HepG2 (cell line): ENCODE measurements around the gene U2AF2. TPM values are rescaled to one million over a fixed set of nuclear protein-coding genes. Genes with fewer than 3 reads are reported as not detected.

Experiments used
- FOXK2 ChIP-seq: fragments of 450-650 bp; IDR thresholded peaks from 2 replicates; pipeline ENCODE4 v1.6.1; 2016
- GPN1 ChIP-seq: sonication (generic); formaldehyde crosslinking; IDR thresholded peaks from 2 replicates; pipeline ENCODE4 v1.5.1; 2020; ENCODE audit warnings: missing genetic modification reagents, borderline replicate concordance
- HIVEP1 ChIP-seq: sonication (generic); formaldehyde crosslinking; IDR thresholded peaks from 2 replicates; pipeline ENCODE4 v1.4.0; 2020; ENCODE audit warnings: mild to moderate bottlenecking, missing genetic modification reagents
- HMGA1 ChIP-seq: sonication (generic); formaldehyde crosslinking; conservative IDR thresholded peaks from 2 replicates; pipeline ENCODE4 v1.4.0; 2020; ENCODE audit warnings: missing genetic modification reagents
- HNF4G ChIP-seq, 2 experiments: sonication (generic) in 1 of 2; formaldehyde crosslinking in 1 of 2; IDR thresholded peaks; 2 replicates each; pipeline versions ENCODE4 v1.4.0 to v1.6.1; 2011 to 2020; ENCODE audit warnings: borderline replicate concordance in 2 of 2, low read depth in 2 of 2, mild to moderate bottlenecking in 2 of 2, low read length in 1 of 2, missing genetic modification reagents in 1 of 2, moderate library complexity in 1 of 2
- NCOA5 ChIP-seq: sonication (generic); formaldehyde crosslinking; IDR thresholded peaks from 2 replicates; pipeline ENCODE4 v1.4.0; 2020; ENCODE audit warnings: missing genetic modification reagents
- RAD21 ChIP-seq: fragments of 450-650 bp; formaldehyde crosslinking; IDR thresholded peaks from 2 replicates; pipeline ENCODE4 v1.5.0; 2020; ENCODE audit warnings: mild to moderate bottlenecking
- RFX3 ChIP-seq: IDR thresholded peaks from 2 replicates; pipeline ENCODE4 v1.6.1; 2016; ENCODE audit warnings: missing biosample characterization, missing genetic modification reagents
- ZBTB7B ChIP-seq: sonication (generic); formaldehyde crosslinking; IDR thresholded peaks from 2 replicates; pipeline ENCODE4 v1.4.0; 2020; ENCODE audit warnings: missing genetic modification reagents
- ZKSCAN1 ChIP-seq: fragments of 150-350 bp; IDR thresholded peaks from 2 replicates; pipeline ENCODE4 v1.6.1; 2014; ENCODE audit warnings: low read length
- ZNF121 ChIP-seq: sonication (generic); formaldehyde crosslinking; IDR thresholded peaks from 2 replicates; pipeline ENCODE4 v1.5.0; 2020; ENCODE audit warnings: mild to moderate bottlenecking, missing genetic modification reagents
- ZNF460 ChIP-seq: sonication (generic); formaldehyde crosslinking; IDR thresholded peaks from 2 replicates; pipeline ENCODE4 v1.5.1; 2020; ENCODE audit warnings: missing genetic modification reagents, mild to moderate bottlenecking, borderline replicate concordance
- polyA plus RNA-seq, 8 experiments: library from polyadenylated mRNA; depleted of rRNA in 3 of 8; stranded (reverse) in 7 of 8; unstranded in 1 of 8; fragments of >200 nt; fragmentation: Illumina TruSeq in 4 of 8; extraction: Trizol in 4 of 8; gene quantifications; 2 replicates each; pipeline versions ENCODE4 v1.2.1 to v1.2.3, GENCODE V29; 2011 to 2016; ENCODE audit warnings: low read depth in 4 of 8, missing spikeins in 1 of 8, mixed read lengths in 1 of 8; ENCODE audit not compliant: insufficient read depth in 1 of 8
- total RNA-seq, 5 experiments: library from RNA; depleted of rRNA; stranded (reverse); fragments of >200 nt; fragmentation: Illumina TruSeq; extraction: Trizol; gene quantifications; 2 replicates each; pipeline ENCODE4 v1.2.3, GENCODE V29; 2016; ENCODE audit warnings: low read depth in 1 of 5
- TF ChIP-seq, protein P1 (sequence below): sonication (generic); formaldehyde crosslinking; IDR thresholded peaks from 2 replicates; pipeline ENCODE4 v1.8.0; 2023; ENCODE audit warnings: mild to moderate bottlenecking, missing genetic modification reagents
- TF ChIP-seq, protein P2 (sequence below): sonication (generic); formaldehyde crosslinking; IDR thresholded peaks from 2 replicates; pipeline ENCODE4 v1.4.0; 2020; ENCODE audit warnings: missing genetic modification reagents
- TF ChIP-seq, protein P3 (sequence below): sonication (generic); formaldehyde crosslinking; IDR thresholded peaks from 2 replicates; pipeline ENCODE4 v1.5.0; 2020; ENCODE audit warnings: missing genetic modification reagents
- TF ChIP-seq, protein P4 (sequence below): sonication (generic); formaldehyde crosslinking; IDR thresholded peaks from 2 replicates; pipeline ENCODE4 v1.5.0; 2020; ENCODE audit warnings: mild to moderate bottlenecking, missing genetic modification reagents
- TF ChIP-seq, protein P5 (sequence below): sonication (generic); formaldehyde crosslinking; IDR thresholded peaks from 2 replicates; pipeline ENCODE4 v1.5.1; 2020; ENCODE audit warnings: mild to moderate bottlenecking, missing genetic modification reagents, moderate library complexity

U2AF2 gene
- total and polyA plus RNA-seq, 2 of the 13 experiments (the other 11 are each of a cell fraction or from before 2014, with no cell fraction given), result 84.3 to 124 TPM

DNA sequence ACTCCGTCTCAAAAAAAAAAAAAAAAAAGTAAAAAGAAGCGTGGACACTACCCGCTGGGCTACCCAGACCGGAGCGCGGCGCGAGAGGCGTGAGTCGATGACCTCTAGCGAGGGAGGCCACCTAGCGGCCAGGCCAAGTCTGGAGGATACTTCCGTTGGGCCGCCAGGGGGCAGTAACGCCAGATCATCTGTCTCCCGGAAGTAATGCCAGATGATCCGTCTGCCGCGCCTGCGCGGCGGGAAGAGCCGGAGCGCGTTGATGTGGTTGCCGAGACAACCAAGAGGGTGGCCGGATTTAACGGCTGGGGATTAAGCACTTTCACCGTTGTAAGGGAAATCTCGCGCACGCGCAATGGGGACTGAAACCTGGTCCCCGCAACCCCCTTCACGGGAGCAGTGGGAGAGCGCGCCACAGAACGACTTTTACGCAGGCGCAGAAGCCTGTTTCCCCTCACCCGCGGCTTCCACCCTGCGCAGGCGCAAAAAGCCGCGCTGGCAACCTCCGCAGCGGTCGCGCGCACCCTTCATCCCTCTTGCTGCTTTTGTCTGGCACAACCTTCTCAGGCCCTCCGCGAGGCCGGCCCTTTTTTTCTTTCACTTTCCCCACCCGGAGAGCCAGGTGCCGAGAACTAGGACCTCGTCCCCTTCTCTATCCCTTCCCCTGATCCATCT lies 1.0 kb upstream of the U2AF2 start (continued):
- TF ChIP-seq, protein P1, sequence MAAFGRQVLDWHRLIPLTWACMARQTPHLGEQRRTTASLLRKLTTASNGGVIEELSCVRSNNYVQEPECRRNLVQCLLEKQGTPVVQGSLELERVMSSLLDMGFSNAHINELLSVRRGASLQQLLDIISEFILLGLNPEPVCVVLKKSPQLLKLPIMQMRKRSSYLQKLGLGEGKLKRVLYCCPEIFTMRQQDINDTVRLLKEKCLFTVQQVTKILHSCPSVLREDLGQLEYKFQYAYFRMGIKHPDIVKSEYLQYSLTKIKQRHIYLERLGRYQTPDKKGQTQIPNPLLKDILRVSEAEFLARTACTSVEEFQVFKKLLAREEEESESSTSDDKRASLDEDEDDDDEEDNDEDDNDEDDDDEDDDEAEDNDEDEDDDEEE (CRISPR knock-in tag), result peak; percentile 53; the same call in 1 of the 2 replicates
- TF ChIP-seq NCOA5 (no peak), GPN1 (no peak), FOXK2 (no peak), HNF4G (IDR thresholded peaks at IDR 0.05; ENCODE audit: borderline replicate concordance, low read depth, low read length) (peak; percentile 52; the same call in 1 of the 2 replicates), HNF4G (CRISPR knock-in tag; IDR thresholded peaks at IDR 0.05; ENCODE audit: borderline replicate concordance, low read depth) (0 out of 2 replicates have a peak, but pooled peaks have one; percentile 37), RAD21 (CRISPR knock-in tag) (peak; percentile 79), RFX3 (CRISPR knock-in tag) (peak; percentile 94), ZBTB7B (CRISPR knock-in tag) (no peak), HMGA1 (CRISPR knock-in tag) (no peak), ZNF121 (CRISPR knock-in tag) (no peak), HIVEP1 (CRISPR knock-in tag) (no peak), ZKSCAN1 (0 out of 2 replicates have a peak, but pooled peaks have one; percentile 26), ZNF460 (no peak; the same call in 1 of the 2 replicates)
- TF ChIP-seq, protein P2, sequence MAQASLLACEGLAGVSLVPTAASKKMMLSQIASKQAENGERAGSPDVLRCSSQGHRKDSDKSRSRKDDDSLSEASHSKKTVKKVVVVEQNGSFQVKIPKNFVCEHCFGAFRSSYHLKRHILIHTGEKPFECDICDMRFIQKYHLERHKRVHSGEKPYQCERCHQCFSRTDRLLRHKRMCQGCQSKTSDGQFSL, result 0 out of 2 replicates have a peak, but pooled peaks have one; percentile 8
- TF ChIP-seq, protein P3, sequence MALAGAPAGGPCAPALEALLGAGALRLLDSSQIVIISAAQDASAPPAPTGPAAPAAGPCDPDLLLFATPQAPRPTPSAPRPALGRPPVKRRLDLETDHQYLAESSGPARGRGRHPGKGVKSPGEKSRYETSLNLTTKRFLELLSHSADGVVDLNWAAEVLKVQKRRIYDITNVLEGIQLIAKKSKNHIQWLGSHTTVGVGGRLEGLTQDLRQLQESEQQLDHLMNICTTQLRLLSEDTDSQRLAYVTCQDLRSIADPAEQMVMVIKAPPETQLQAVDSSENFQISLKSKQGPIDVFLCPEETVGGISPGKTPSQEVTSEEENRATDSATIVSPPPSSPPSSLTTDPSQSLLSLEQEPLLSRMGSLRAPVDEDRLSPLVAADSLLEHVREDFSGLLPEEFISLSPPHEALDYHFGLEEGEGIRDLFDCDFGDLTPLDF (CRISPR knock-in tag), result peak; percentile 27; the same call in 1 of the 2 replicates
- TF ChIP-seq, protein P4, sequence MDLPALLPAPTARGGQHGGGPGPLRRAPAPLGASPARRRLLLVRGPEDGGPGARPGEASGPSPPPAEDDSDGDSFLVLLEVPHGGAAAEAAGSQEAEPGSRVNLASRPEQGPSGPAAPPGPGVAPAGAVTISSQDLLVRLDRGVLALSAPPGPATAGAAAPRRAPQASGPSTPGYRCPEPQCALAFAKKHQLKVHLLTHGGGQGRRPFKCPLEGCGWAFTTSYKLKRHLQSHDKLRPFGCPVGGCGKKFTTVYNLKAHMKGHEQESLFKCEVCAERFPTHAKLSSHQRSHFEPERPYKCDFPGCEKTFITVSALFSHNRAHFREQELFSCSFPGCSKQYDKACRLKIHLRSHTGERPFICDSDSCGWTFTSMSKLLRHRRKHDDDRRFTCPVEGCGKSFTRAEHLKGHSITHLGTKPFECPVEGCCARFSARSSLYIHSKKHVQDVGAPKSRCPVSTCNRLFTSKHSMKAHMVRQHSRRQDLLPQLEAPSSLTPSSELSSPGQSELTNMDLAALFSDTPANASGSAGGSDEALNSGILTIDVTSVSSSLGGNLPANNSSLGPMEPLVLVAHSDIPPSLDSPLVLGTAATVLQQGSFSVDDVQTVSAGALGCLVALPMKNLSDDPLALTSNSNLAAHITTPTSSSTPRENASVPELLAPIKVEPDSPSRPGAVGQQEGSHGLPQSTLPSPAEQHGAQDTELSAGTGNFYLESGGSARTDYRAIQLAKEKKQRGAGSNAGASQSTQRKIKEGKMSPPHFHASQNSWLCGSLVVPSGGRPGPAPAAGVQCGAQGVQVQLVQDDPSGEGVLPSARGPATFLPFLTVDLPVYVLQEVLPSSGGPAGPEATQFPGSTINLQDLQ (CRISPR knock-in tag), result peak; percentile 71; the same call in 1 of the 2 replicates
- TF ChIP-seq, protein P5, sequence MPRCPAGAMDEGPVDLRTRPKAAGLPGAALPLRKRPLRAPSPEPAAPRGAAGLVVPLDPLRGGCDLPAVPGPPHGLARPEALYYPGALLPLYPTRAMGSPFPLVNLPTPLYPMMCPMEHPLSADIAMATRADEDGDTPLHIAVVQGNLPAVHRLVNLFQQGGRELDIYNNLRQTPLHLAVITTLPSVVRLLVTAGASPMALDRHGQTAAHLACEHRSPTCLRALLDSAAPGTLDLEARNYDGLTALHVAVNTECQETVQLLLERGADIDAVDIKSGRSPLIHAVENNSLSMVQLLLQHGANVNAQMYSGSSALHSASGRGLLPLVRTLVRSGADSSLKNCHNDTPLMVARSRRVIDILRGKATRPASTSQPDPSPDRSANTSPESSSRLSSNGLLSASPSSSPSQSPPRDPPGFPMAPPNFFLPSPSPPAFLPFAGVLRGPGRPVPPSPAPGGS (CRISPR knock-in tag), result peak; percentile 54; the same call in 1 of the 2 replicates
